Hepatocyte (in vitro differentiated cells): ENCODE results near the gene TUBGCP2. TPM values are rescaled to one million over a fixed set of nuclear protein-coding genes. Genes with fewer than 3 reads are reported as not detected.

Experiments
- DNase-seq: peaks from one replicate; pipeline ENCODE4 v3.0.0-alpha.2; 2016; ENCODE audit warnings: low spot score
- H2AFZ ChIP-seq: fragments of 200-600 bp; sonication (generic); 2 replicates; pipeline ENCODE4 v1.6.0; 2016; ENCODE audit warnings: antibody characterized with exemption, mild to moderate bottlenecking
- H3K27ac ChIP-seq: fragments of 200-600 bp; sonication (generic); 2 replicates; pipeline ENCODE4 v1.5.1; 2016; ENCODE audit warnings: mild to moderate bottlenecking
- H3K27me3 ChIP-seq: fragments of 200-600 bp; sonication (generic); 2 replicates; pipeline ENCODE4 v1.6.1; 2016
- H3K36me3 ChIP-seq: fragments of 200-600 bp; sonication (generic); replicated peaks from 2 replicates; pipeline ENCODE4 v1.5.1; 2016; ENCODE audit warnings: low read depth; ENCODE audit not compliant: insufficient read depth
- H3K4me1 ChIP-seq: fragments of 200-600 bp; sonication (generic); 2 replicates; pipeline ENCODE4 v1.5.1; 2016; ENCODE audit warnings: mild to moderate bottlenecking, moderate library complexity; ENCODE audit not compliant: insufficient read depth
- H3K4me2 ChIP-seq: fragments of 200-600 bp; sonication (generic); 2 replicates; pipeline ENCODE4 v1.6.0; 2016
- H3K4me3 ChIP-seq: fragments of 200-600 bp; sonication (generic); 2 replicates; pipeline ENCODE4 v1.5.1; 2016; ENCODE audit warnings: mild to moderate bottlenecking
- H3K79me2 ChIP-seq: fragments of 200-600 bp; sonication (generic); 2 replicates; pipeline ENCODE4 v1.6.0; 2017; ENCODE audit warnings: mild to moderate bottlenecking
- H3K9me2 ChIP-seq: fragments of 200-600 bp; sonication (generic); replicated peaks from 2 replicates; pipeline ENCODE4 v1.6.0; 2017; ENCODE audit warnings: mild to moderate bottlenecking; ENCODE audit not compliant: insufficient read depth
- H3K9me3 ChIP-seq: fragments of 200-600 bp; sonication (generic); 2 replicates; pipeline ENCODE4 v1.5.1; 2016; ENCODE audit warnings: low read depth, mild to moderate bottlenecking
- H4K20me1 ChIP-seq: fragments of 200-600 bp; sonication (generic); 2 replicates; pipeline ENCODE4 v1.6.0; 2016; ENCODE audit warnings: mild to moderate bottlenecking; ENCODE audit not compliant: insufficient read depth, poor library complexity, severe bottlenecking
- EZH2 ChIP-seq: fragments of 200-600 bp; sonication (generic); IDR thresholded peaks from 2 replicates; pipeline ENCODE4 v1.6.1; 2016; ENCODE audit warnings: antibody characterized with exemption, mild to moderate bottlenecking, borderline replicate concordance
- EZH2phosphoT487 ChIP-seq: fragments of 200-600 bp; sonication (generic); IDR thresholded peaks from one replicate; pipeline ENCODE4 v1.6.1; 2018; ENCODE audit warnings: antibody characterized with exemption, mild to moderate bottlenecking, low read depth, moderate library complexity; ENCODE audit not compliant: unreplicated experiment, severe bottlenecking
- WGBS: methylation state at CpG from one replicate; pipeline ENCODE4 v1.1.6; 2016; ENCODE audit warnings: low lambda C conversion rate; ENCODE audit errors: missing lambda C conversion rate; 5-methylcytosine and 5-hydroxymethylcytosine counted together
- polyA plus RNA-seq: library from polyadenylated mRNA; unstranded; fragments of >200 nt; fragmentation: Nextera tagmentation; extraction: Ambion mirVana; gene quantifications from 2 replicates; pipeline ENCODE4 v1.2.1, GENCODE V29; 2016
- total RNA-seq: library from RNA; depleted of rRNA; stranded (reverse); fragments of >200 nt; gene quantifications from 2 replicates; pipeline ENCODE4 v1.2.3, GENCODE V29; 2014
- TF ChIP-seq, protein P1 (sequence below): fragments of 200-600 bp; sonication (generic); IDR thresholded peaks from 2 replicates; pipeline ENCODE4 v1.5.1; 2016; ENCODE audit warnings: antibody characterized with exemption, mild to moderate bottlenecking; ENCODE audit not compliant: poor library complexity

TUBGCP2 gene
- total and polyA plus RNA-seq, 2 experiments from 2014 or later: 44.8 to 51.5 TPM

DNA sequence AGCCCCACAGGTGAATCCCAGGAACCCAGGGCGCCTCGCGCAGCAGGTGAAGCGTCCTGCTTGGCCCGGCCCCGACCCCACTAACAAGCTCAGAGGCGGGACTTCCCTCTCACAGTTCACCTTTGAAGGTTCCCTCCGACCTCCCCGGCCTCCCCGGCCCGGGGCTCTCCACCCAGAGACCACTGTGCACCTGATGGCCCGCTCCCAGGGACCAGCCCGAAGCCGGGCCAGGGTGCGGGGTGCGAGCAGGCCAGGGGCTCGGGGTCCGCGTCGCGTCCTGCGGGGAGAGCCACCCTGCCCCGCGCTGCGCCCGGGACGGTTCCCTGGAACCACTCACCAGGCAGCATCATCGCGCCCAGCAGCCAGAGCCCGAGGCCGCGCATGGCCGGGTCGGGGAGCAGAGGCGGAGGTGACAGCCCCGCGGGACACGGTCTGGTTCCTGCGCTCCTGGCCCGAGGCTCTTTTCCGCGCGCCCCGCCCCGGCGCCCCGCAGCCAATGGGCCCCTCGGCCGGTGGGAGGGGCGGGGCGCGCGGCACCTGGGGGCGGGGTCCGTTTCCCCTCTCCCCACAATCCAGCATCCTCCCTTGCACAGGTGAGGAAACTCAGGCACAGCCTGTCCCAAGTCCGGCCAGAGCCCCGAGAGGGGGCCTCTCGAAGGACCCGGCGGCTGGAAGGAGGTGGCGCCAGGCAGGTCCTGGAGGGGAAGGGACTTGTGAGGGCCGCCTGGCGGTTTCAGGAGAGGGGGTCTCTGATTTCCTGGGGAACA lies 32.1 kb downstream of the TUBGCP2 start, which contains the start of gene ADAM8:
Gene ADAM8 (minus strand): TSS at position 434 of the 767 bp plus-strand sequence. CDS start 51 bp downstream, at position 383.
- H3K4me1 ChIP-seq: peaks cover 42% of the 10 kb centered on the region
- no peak within 1 kb of the TSS for H3K4me3 ChIP-seq

DNA sequence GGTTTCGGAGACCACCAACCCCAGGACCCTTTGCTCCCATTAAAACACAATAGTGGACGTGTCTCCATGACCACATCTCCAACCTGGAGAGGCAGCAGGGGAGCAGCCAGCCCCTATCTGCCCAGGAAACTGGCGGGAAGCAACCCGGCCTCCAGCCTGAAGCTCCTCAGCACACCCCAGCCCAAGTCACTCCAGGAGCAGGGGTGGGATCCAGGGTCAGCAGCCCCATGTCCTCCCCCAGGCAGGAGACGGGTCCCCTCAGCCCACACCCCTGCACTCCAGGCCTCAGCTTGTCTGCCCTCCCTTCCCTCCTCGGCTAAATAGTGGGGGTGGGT lies 32.6 kb downstream of the TUBGCP2 start:
- WGBS: 64% methylated on average over 5 of the region's 6 CpGs

More for the DNA sequence above, 32.1 kb downstream of the TUBGCP2 start, which contains the start of gene ADAM8:
- H3K9me3 ChIP-seq: no peaks in the 10 kb centered on the region
- peak within 1 kb of the TSS; percentile 89 for H3K4me2 ChIP-seq
- no peaks in the 10 kb centered on the region for H4K20me1 ChIP-seq
- TF ChIP-seq EZH2: no peak
- TF ChIP-seq, protein P1, sequence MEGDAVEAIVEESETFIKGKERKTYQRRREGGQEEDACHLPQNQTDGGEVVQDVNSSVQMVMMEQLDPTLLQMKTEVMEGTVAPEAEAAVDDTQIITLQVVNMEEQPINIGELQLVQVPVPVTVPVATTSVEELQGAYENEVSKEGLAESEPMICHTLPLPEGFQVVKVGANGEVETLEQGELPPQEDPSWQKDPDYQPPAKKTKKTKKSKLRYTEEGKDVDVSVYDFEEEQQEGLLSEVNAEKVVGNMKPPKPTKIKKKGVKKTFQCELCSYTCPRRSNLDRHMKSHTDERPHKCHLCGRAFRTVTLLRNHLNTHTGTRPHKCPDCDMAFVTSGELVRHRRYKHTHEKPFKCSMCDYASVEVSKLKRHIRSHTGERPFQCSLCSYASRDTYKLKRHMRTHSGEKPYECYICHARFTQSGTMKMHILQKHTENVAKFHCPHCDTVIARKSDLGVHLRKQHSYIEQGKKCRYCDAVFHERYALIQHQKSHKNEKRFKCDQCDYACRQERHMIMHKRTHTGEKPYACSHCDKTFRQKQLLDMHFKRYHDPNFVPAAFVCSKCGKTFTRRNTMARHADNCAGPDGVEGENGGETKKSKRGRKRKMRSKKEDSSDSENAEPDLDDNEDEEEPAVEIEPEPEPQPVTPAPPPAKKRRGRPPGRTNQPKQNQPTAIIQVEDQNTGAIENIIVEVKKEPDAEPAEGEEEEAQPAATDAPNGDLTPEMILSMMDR: no peak
- no peak for TF ChIP-seq EZH2phosphoT487
- H3K27ac ChIP-seq: peak within 1 kb of the TSS; percentile 85
- H2AFZ ChIP-seq: no peak within 1 kb of the TSS
- no peaks in the 10 kb centered on the region for H3K9me2 ChIP-seq
- H3K27me3 ChIP-seq: peaks cover 13% of the 10 kb centered on the region
- peak; percentile 64 for DNase-seq
- no peaks in the 10 kb centered on the region for H3K36me3 ChIP-seq
- no peaks in the 10 kb centered on the region for H3K79me2 ChIP-seq
- WGBS: 20% methylated on average over 29 of the region's 63 CpGs

DNA sequence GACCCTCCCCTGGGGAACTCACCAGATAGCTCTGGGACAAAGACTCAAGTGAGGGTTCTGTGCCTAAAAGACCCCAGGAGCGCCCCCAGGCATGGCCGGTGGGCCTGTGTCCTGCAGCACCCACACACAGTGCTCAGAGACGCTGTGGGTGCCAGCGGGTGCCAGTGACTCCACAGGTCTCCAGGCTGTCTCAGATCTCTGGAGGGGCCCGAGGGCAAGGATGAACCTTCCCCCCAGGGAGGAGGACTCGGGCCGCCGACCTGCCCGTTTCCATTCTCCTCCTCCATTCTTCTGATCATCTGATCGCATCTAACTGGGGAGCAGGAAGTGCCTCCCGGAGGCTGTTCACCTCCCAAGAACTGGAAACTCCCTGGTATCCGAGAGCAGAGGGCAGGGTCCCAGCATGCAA lies 33.0 kb downstream of the TUBGCP2 start:
- Histone ChIP-seq H3K9me2 (no peaks in the 10 kb centered on the region), H3K4me2 (peak overlapping the region; percentile 89), H3K79me2 (no peaks in the 10 kb centered on the region), H3K4me3 (no peak overlapping the region), H3K27ac (no peak overlapping the region), H3K4me1 (peaks cover 42% of the 10 kb centered on the region), H3K9me3 (no peaks in the 10 kb centered on the region), H4K20me1 (no peaks in the 10 kb centered on the region), H3K27me3 (peaks cover 13% of the 10 kb centered on the region), H2AFZ (no peak overlapping the region), H3K36me3 (no peaks in the 10 kb centered on the region)
- DNase-seq: no peak
- TF ChIP-seq EZH2 (no peak), EZH2phosphoT487 (no peak)
- TF ChIP-seq, protein P1: no peak
- WGBS: 58% methylated on average over 11 of the region's 12 CpGs

More for the DNA sequence above, 32.6 kb downstream of the TUBGCP2 start:
- Histone ChIP-seq H3K79me2 (no peaks in the 10 kb centered on the region), H3K27ac (no peak overlapping the region), H3K4me2 (peak overlapping the region; percentile 89), H4K20me1 (no peaks in the 10 kb centered on the region), H3K9me3 (no peaks in the 10 kb centered on the region), H3K27me3 (peaks cover 13% of the 10 kb centered on the region), H3K4me1 (peaks cover 42% of the 10 kb centered on the region), H2AFZ (no peak overlapping the region), H3K4me3 (no peak overlapping the region), H3K9me2 (no peaks in the 10 kb centered on the region), H3K36me3 (no peaks in the 10 kb centered on the region)
- DNase-seq: no peak
- TF ChIP-seq, protein P1: no peak
- no peak for TF ChIP-seq EZH2
- TF ChIP-seq EZH2phosphoT487: no peak
